Measurements from ENCODE around the gene SELENOI.
"Not testable (repeated sequence)": the region's sequence is repeated elsewhere in the genome, so short reads cannot be mapped to it uniquely, and the experiment has no call there.

Gene SELENOI

DNA sequence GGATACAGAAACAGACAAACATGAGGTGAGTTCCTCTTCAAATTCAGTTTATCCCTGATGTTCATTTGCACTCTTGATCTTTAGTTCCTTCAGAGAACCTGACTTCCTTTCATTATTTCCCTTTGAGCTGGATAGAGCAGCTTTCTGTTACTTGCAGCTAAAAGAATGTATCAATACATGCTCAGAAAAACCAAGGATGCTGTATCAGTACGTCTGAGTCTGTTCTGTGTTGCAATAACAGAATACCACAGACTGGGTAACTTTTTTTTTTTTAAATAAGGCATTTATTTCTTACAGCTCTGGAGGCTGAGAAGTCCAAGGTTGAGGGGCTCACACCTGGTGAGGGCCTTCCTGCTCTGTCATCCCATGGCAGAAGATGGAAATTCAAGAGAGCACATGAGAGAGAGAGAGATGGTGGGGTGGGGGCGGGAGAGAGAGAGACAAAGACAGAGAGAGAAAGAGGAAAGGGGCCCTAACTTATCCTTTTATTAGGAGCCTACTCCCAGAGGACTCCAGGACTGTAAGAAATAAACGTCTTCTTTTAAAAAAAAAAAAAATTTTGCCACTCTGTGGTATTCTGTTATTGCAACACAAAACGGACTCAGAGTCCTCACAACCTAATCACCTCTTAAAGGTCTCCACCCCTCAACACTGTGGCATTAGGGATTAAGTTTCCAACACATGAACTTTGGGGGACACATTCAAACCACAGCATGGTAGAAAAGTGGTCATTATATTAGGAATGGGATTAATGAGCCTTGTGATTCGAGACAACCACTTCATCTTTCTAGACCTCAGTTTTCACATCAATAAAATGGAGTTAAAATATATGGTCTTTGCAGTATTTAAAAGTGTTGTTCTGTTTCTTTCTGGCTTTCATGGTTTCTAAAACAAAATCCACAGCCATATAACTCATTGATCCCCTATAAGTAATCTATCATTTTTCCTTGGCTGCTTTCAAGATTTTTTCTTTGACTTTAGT lies 18.4 kb upstream of the SELENOI start:
- no peak for DNase-seq (ENCODE audit: low spot score)

DNA sequence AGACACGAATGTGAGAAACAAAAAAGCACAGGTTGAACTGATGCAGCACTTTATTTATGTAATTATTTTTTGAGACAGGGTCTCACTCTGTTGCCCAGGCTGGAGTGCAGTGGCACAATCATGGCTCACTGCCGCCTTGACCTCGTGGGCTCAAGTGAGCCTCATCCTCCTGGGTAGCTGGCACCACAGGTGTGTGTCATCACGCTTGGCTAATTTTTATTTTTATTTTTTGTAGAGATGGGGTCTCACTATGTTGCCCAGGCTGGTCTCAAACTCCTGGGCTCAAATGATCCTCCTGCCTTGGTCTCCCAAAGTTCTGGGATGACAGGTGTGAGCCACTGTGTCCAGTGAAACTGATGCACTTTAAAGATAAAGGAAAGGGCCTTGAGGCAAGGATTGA lies 16.9 kb upstream of the SELENOI start:
- DNase-seq (ENCODE audit: low spot score): not testable (repeated sequence)

DNA sequence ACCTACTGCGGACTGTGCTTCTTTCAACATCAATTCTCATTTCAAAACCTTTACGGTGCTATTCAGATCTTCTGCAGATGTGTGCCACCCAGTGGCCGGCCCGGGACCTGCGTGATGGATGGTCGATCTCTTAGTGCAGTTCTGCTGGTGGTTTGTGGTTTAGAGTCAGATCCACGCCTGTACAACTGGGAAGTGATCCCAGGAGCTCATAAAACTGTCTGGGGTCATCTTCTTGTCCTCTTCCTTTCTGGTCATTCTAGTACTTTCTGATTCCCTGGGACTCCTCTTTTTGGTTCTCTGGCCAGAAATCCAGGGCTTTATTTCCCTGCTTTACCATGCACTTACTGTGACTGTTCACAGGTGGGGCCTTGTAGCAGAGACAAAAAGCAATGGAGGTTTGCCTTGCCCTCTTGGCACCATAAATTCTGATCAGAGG lies 15.8 kb upstream of the SELENOI start:
- peak; percentile 80 for DNase-seq (ENCODE audit: low spot score)

DNA sequence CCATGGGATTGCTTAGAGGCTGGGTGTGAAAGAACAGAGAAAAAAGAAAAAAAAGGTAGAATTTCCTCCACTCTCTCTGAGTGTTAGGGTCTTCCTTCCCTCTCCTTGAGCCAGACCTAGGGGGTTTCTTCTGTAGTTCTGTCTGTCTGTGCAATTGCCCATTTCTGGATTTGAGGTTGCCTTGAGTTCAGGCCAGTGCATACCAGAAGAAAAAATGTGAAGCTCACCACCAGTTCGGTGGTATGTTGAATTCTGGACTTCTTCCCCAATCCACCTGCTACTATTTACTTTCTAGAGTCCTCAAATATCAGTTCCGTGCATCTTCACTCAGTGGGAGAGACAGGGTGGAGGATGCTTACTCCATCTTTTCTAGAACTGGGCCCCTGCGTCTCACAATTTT lies 15.3 kb upstream of the SELENOI start:
- DNase-seq (ENCODE audit: low spot score): no peak

DNA sequence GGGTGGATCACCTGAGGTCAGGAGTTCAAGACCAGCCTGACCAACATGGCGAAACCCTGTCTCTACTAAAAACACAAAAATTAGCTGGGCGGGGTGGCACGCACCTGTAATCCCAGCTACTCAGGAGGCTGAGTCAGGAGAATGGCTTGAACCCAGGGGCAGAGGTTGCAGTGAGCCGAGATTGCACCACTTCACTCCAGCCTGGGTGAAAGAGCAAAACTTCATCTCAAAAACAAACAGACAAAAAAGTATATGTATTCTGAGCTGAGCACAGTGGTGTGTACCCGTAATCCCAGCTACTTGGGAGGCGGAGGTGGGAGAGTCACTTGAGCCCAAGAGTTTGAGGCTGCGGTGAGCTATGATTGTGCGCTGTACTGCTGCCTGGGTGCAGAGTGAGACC lies 14.6 kb upstream of the SELENOI start:
- not testable (repeated sequence) for DNase-seq (ENCODE audit: low spot score)

DNA sequence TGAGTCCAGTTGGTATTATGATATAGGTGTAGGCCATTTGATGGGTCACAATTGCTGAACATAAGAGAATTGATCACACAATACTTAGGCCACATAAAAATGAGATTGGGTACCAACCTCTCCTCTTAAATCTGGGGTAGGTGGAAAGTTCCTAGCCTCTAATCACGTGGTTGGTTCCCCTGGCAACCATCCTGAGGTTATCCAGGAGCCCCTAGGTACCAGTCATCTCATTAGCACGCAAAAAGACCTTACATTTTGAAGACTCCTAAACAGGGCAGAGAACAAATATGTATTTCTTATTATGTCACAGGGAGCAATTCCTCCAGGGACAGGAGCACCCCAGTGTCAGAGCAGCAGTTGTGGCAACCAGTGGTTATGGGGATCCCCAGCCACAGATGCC lies 12.7 kb upstream of the SELENOI start:
- DNase-seq (ENCODE audit: low spot score): no peak

DNA sequence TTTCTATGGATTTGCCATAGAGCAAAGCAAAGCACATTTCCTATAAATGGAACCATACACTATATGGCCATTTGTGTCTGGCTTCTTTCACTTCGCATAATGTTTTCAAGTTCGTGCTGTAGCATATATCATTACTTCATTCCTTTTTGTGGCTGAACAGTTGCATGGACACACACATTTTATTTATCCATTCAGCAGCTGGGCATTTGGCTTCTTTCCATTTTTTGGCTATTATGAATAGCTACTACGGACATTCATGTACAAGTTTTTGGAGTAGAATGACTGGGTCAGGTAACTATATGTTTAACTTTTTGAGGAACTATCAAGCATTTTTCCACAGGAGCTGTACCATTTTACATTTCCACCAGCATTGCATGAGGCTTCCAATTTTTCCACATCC lies 10.7 kb upstream of the SELENOI start:
- DNase-seq (ENCODE audit: low spot score): no peak

DNA sequence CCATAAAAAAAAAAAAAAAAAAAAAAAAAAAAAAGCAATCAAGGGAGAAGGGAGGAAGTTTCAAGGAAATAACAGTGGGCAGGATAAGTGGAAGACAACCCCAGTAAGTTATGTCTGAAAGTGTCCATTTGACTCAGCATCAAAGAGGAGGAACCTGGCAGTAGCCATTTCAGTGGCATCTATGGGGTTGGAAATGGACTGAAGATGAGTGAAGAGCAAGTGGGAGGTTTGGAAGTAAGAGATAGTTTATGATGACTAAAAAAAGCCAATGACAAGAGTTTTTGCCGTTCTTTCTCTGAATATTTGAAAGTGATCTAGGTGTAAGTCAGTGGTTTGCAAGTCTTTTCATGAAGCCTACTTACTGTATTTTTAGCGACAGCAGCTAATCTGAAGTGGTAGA lies 9.2 kb upstream of the SELENOI start:
- no peak for DNase-seq (ENCODE audit: low spot score)

DNA sequence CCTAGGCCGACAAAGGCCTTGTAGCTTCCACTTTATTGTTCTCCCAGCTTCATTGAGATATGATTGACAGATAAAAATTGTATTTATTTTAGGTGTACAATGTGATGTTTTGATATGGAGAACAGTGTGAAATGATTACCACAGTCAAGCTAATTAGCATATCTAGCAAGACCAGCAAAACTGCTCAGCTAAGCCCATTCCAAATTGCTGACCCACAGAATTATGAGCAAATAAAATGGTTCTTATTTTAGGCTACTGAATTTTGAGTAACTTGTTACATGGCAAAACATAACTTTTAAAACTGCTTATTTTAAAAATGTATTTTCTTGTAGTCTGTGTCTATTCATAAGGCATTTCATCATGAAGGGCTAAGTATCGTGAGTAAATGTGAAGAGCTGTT lies 8.6 kb upstream of the SELENOI start:
- DNase-seq (ENCODE audit: low spot score): no peak

DNA sequence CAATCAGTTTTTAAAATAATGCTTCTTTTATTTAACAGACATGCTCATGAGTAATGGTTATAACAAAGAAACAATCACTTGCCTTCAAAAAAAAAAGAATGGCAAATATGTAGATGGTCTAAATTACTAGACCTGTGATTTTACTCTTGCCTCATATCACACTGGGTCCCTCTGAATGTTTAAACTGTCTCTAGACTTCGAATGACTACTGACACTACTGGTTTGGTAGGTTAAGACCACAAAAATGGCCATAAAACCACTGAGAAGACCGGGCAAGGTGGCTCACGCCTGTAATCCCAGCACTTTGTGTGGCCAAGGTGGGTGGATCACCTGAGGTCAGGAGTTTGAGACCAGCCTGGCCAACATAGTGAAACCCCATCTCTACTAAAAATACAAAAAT lies 5.1 kb upstream of the SELENOI start:
- no peak for DNase-seq (ENCODE audit: low spot score)

DNA sequence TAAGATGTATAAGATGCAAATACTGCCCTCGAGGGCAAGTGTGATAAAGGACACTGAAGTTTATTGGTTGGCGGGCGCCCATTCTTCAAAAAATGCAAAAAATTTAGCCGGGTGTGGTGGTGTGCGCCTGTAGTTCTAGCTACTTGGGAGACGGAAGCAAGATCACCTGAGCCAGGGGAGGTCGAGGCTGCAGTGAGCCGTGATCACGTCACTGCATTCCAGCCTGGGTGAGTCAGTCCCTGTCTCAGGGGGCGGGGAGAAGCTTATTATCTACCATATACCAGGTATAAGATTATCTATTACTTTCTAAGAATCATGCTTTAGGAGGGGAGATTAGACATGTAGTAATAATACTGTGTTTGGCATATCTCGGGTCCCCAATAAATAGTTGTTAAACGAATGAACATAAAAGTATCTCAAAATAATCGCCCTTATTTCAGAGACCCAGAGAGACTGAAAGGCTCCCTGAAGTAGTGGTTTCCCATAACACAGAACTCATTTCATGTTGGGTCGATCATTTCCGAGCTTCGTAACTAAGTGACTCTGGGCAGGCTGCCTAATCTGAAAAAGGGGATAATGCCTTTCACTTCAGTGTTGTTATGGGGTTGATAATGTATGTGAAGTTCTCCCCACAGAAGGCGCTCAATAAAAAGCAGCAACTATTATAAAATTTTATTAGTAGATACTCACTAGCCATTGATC lies 1.2 kb upstream of the SELENOI start:
- no peak for DNase-seq (ENCODE audit: low spot score)

DNA sequence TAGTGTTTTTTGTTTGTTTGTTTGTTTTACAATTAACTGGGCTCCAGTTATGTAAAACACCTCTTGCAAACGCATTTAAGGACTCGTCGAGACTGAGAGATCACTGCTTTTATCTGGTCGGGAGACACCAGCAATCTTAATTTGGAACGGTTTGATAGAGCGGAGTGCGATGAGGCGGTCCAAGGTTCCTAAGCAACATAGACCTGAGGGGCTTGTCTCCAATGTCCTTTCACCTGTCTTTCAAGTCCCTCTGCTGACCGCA lies 729 bp upstream of the SELENOI start:
- DNase-seq (ENCODE audit: low spot score): no peak

DNA sequence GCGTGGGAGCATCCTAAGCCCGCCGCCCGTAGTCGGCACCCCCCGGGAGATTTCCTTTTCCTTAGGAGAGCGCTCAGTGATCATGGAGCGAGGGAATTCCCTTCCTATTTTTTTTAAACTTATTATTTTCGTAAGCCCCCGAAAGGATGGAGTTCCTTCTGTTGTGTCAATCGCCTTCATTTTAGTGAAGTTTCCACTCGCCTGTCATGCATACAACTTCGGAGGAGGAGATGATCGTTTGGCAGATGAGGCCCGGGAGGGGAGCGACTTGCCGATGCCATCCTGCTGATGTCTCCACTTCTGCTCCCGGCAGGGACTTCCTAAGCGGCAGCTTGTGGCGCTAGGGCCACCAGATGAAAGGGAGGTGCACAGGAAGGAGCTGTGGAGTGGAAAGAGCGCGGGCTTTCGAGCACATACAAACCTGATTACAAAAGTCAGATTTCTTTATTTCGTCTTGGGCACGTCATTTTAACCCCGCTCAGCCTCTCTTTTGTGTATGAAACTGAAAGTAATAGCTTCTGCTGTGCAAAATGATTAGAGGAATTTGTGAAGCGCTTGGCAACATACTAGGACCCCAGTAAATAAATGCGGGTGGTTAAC lies 611 bp downstream of the SELENOI start, which contains the start of gene ADGRF3:
Gene ADGRF3, minus strand, starts transcription at position 336 of the 600 bp plus-strand sequence. CDS start 555 bp downstream, outside the sequence.
- peak; percentile 43 for DNase-seq (ENCODE audit: low spot score)

DNA sequence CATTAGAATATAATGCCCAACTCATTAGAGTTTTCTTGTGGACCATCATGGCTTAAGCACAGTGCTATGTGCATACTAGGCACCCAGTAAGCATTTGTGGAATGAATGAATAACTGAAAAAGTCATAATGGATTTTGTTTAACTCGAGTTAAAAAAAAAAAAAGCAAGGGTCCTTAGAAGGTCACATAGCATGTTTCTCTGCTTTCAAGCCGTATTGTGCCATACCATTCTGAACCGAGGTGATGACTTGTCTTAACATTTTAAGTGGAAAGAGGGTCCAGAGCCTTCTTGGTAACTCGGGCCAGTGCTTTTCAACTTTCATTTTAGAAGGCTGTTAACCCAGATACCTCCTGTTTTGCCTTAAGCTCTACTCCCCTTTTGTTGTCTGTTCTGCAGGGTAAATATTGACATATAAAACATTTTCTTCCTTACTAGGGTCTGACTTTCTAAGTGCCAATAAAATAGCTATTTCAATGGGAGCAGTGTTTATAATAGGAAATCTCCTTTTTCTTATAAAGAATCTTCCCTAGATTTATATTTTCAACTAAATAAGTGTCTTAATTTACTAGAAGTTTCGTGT lies 1.4 kb downstream of the SELENOI start:
- DNase-seq (ENCODE audit: low spot score): no peak

DNA sequence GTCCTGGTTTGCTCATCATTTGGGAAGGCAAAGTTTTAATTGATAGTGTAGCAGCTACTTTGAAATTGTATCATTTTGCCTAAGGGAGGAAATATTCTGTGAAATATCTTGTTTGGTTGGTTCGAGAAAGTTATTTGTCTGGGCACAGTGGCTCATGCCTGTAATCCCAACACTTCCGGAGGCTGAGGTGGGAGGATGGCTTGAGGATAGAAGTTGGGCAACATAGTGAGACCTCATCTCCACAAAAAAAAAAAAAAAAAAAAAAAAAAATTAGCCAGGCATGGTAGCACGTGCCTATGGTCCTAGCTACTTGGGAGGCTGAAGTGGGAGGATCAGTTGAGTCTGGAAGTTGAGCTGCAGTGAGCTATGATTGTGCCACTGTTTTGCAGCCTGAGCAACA lies 3.7 kb downstream of the SELENOI start:
- DNase-seq (ENCODE audit: low spot score): no peak

DNA sequence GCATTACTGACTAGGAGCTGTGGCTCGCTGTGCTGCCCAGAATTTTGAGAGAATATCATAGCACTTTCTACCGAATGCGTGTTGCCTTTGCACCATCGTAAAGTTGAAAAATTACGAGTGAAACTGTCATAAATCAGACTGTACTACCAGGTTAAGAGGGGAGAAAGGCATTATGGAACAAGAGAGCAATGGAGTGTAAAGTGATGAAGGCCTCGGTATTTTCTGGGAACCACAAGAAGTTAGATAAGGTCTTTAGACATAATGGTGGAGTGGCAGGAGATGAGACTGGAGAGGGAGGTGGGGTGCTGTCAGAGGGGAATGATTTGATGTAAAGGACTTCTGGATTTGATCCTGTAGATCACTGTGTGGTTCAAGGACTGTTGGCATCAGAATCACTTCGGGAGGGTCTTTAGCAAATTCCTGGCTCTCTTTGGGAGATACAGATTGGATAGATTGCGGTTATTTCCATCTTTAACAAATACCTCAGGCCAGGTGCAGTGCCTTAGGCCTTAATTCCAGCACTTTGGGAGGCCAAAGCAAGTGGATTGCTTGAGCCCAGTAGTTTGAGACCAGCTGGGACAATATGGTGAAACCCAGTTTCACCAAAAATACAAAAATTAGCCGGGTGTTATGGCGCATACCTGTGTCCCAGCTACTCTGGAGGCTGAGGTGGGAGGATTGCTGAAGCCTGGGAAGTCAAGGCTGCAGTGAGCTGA lies 5.6 kb downstream of the SELENOI start:
- no peak for DNase-seq (ENCODE audit: low spot score)

DNA sequence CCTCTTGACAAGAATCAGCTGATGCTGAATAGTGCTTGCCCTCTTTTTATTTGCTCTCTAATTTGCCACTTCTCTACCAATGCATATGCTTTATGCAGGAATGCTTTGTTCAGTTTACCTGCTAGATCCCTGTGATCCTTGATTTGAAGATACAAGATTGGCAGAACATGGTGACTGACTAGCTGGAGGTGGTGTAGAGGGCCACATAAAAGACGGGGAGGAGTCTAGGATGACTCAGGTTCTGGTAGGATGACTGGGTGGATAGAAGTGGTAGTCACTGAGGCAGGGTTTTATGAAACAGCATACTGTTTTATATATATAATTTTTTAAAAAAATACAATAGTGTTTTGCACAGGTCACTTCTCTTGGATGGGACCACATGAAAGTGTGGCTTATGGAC lies 6.9 kb downstream of the SELENOI start:
- no peak for DNase-seq (ENCODE audit: low spot score)

DNA sequence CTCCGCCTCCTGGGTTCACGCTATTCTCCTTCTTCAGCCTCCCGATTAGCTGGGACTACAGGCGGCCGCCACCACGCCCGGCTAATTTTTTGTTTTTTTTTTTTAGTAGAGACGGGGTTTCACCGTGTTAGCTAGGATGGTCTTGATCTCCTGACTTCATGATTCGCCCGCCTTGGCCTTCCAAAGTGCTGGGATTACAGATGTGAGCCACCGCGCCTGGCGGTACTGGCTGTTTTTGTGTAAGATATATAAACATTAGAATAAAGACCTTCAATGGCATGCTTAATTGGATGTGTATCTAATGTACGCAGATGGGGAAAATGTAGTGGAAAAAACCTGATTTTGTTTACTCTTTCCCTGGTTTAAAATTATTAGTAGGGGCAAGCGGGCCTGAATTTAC lies 8.5 kb downstream of the SELENOI start:
- DNase-seq (ENCODE audit: low spot score): not testable (repeated sequence)

DNA sequence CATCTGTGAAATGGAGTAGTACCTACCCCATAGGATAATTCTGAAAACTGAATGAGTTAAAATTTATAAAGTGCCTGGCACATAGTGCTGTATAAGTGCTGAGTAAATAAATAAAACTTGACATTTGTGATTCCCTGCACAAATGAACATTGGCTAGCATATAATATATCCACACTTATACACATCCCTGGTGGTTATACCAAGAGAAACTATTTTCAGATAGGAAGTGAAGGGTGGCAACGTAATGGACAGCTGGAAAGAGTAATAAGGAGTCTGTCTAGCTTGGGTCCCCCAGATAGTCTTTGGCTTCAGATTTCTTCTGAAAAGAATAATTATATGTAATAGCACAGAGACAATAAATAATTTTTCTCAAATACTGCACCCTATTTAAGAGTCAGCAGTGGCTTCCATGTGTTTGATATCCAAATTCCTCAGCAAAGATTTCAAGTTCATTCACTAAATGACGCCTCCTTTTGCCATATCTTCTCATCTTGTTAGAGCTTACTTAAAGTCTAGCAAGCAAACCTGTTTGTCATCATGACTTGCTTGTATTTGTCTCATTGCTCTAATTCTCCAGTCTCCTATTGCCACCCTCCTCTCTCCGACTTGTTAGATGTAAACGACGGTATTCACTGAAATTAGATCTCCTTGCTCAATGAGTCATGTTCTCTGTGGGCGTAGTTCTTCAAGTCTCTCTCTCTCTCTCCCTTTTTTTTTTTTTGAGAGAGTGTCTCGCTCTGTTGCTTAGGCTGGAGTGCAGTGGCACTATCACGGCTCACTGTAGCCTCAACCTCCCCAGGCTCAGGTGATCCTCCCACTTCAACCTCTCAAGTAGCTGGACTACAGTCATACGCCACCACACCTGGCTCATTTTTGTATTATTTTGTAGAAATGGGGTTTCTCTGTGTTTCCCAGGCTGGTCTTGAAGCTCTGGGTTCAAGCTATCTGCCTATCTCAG lies 9.4 kb downstream of the SELENOI start:
- DNase-seq (ENCODE audit: low spot score): peak; percentile 57

DNA sequence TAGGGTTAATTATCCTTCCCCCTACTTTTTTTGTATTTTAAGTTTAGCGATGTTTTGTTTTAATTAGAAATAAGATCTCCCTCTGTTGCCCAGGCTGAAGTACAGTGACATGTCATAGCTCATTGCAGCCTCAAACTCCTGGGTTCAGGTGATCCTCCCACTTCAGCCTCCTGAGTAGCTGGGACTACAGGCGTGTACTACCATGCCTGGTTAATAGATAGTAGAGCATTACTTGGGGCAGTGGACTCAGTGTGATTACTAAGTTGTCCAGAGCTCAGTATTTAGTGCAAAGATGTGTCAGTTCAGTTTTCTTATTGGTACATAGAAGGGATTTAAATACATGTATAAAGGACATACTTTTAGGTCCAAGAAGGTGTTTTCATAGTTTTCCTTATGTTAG lies 10.2 kb downstream of the SELENOI start:
- no peak for DNase-seq (ENCODE audit: low spot score)

DNA sequence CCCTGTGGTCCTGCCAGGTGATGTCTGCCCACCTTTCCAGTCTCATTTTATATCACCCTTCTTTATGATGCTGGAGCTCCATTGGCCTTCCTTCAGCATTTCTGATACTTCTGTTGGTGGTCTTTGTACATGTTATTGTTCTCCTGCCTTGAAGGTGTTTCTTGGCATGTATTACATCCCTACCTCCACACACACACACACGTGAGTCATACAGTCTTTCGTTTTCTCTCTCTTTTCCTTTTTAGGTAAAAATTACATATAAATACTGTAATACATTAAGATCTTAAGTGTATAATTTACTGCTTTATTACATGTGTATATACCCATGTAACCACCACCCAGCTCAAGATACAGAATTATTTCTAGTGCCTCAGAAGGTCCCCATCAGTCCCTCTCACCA lies 10.8 kb downstream of the SELENOI start:
- DNase-seq (ENCODE audit: low spot score): no peak

Measured in iPS-NIHi11 (cell line).